OCI-LY7 (cell line): ENCODE results near the gene RHEX.
"Not testable (repeated sequence)": the region's sequence is repeated elsewhere in the genome, so short reads cannot be mapped to it uniquely, and the experiment has no call there.

Experiments
- CTCF ChIP-seq: fragments of 200-600 bp; sonication (generic); conservative IDR thresholded peaks from 2 replicates; pipeline ENCODE4 v1.5.1; 2014; ENCODE audit warnings: mild to moderate bottlenecking, antibody characterized with exemption, low read length, moderate library complexity, mixed read lengths
- EZH2phosphoT487 ChIP-seq: fragments of 200-600 bp; sonication (generic); IDR thresholded peaks from 2 replicates; pipeline ENCODE4 v1.6.1; 2018; ENCODE audit warnings: low read depth, borderline replicate concordance, mild to moderate bottlenecking, mixed run types, antibody characterized with exemption, low read length, moderate library complexity, mixed read lengths

- TF ChIP-seq CTCF, EZH2phosphoT487: not testable (repeated sequence)
These were observed 643 bp downstream of the RHEX start for GRCh38 chr1:206053616-206054015.
